UCSD-AML1 (cell line): Measurements from ENCODE around the gene STKLD1.
"Not testable (repeated sequence)": the region's sequence is repeated elsewhere in the genome, so short reads cannot be mapped to it uniquely, and the experiment has no call there.

Experiments used
- DNase-seq: peaks from one replicate; lab custom pipeline; 2025; ENCODE audit not compliant: unreplicated experiment; lab: John Stamatoyannopoulos, UW

The STKLD1 gene

GRCh38 chr9:133360400-133361393 lies 15.5 kb upstream of the STKLD1 start:
- DNase-seq, result no peak

GRCh38 chr9:133361507-133362092 lies 14.6 kb upstream of the STKLD1 start:
- DNase-seq, result no peak

DNA sequence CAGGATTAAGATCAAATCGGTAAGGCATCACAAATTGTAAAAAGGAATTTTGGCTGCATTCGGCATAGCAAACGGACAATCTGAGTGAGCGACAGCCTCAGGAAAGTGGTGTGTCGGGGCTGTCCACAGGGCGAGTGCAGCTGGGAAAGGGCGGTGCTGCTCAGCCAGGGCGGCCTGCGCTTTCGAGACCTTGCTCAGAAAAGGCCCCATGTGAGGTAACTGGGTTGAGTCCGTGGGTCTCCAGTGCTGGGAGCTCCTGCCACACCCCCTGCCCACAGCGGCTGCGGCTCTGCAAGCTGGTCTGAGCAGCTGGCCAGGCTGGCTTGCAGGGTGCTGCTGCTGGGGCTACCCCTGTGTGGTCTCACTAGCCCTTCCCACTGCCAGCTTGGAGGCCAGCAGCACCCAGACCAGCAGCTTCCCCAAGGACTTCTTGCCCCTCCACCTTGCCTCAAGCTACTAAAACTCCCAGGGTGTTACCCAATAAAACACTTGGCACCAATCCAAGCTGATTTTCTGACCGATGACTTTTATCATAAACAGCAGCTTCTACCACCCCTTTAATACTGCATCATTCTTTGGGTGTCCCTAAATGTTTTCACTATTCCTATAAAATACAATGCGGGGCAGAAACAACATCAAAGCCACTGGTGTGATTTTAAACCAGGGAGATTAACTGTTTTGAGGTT lies 13.7 kb upstream of the STKLD1 start:
- no peak for DNase-seq

DNA sequence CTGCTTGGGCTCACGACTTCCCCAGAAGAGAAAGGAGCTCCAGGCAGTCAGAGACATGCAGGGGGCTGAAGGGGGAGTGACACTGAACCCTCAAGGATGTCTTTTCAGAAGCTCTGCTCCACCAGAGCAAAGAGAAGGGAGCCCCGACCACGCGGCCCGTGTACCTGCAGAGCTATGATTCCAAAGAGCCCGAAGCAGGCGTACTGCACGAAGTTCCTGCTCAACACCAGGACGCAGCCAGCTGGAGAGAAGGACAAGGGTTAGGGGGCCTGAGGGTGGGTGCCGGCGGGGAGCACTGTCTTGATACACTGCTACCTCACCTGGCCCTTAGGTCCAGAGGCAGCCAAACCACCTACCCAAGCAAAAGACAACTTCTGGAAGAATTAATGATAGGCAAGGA lies 9.7 kb upstream of the STKLD1 start:
- DNase-seq, result no peak

GRCh38 chr9:133367221-133367620 lies 8.9 kb upstream of the STKLD1 start:
- DNase-seq, result no peak

DNA sequence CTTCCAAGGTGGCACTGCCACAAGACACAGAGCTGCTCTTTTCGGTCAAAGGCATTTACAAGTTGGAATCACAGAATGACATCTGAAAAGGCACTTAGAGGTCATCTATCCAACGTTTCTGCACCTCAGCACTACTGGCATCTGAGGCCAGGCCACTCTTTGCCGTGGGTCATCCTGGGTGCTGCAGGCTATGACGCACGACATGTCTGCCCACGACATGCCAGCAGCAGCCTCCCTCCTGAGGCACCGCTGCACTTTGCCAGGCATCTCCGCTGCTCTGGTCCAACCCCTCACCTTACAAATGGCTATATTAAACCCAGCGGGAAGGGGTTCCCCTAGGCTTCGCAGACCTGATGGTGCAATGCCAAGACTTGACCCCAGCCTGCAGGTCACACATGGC lies 8.4 kb upstream of the STKLD1 start:
- DNase-seq, result no peak

- DNase-seq, result no peak
Observed at GRCh38 chr9:133368249-133368881, 7.8 kb upstream of the STKLD1 start.

- no peak for DNase-seq
Observed at GRCh38 chr9:133369422-133369821, 6.7 kb upstream of the STKLD1 start.

- DNase-seq, result no peak
Observed at GRCh38 chr9:133369933-133370332, 6.2 kb upstream of the STKLD1 start.

DNA sequence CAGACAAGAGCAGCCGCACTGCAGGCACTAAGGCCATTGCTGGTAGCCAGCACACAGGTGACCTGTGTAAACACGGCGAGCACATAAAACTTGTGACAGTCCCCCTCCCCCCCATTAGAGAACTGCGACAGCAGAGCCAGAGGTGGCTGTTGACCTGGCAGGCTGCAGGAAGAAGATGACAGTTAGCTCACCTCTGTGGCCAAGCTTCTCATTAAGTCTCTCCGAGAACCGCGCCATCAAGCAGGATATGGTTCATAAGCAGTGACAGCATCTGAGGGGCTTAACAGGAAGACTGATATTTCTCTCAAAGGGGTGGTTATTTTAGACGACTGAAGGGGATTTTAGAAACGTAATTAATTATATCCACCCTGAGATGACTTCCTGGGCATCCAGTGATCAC lies 5.5 kb upstream of the STKLD1 start:
- no peak for DNase-seq

- DNase-seq, result no peak
Observed at GRCh38 chr9:133371261-133371711, 4.9 kb upstream of the STKLD1 start.

DNA sequence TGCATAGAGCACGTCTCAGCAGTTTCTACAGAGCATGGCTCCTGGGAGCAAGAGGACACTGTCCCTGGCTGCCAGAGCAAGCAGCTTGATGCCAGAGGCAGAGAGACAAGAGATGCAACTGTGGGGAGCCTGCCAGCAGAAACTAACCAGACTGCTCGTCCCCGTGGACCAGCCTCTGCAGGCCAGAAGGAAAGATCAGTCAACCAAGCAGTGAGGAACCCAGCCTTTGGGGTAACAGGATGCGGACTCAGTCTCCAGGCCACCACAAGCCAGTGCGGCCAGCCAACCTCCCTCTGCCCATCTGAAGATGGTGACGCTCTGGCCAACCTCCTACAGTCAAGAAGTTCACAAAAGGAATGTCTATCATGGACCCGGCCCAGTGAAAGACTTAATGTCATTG lies 4.0 kb upstream of the STKLD1 start:
- no peak for DNase-seq

DNA sequence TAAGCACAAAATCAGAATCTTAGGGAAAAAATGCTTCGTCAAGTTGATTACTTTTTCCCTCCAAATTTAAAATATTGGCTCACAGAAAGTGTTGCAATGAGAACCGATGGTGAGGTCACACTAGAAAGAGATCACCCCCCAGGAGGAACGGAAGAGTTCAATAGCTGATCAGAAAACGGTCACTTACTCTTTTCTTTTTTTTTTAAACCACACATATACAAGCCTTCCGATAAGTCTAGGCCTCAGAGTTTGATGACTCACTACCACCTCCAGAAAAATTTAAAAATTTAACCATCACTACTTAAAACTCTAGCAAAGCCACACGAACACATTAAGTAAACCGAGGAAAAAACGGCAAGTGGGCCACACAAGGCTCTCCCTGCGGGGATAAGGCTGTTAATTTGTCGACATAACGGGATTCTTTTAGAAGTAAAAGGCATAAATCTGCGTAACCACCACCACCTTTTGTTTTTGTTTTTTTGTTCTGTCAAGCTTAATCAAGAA lies 1.5 kb upstream of the STKLD1 start:
- DNase-seq, result no peak

DNA sequence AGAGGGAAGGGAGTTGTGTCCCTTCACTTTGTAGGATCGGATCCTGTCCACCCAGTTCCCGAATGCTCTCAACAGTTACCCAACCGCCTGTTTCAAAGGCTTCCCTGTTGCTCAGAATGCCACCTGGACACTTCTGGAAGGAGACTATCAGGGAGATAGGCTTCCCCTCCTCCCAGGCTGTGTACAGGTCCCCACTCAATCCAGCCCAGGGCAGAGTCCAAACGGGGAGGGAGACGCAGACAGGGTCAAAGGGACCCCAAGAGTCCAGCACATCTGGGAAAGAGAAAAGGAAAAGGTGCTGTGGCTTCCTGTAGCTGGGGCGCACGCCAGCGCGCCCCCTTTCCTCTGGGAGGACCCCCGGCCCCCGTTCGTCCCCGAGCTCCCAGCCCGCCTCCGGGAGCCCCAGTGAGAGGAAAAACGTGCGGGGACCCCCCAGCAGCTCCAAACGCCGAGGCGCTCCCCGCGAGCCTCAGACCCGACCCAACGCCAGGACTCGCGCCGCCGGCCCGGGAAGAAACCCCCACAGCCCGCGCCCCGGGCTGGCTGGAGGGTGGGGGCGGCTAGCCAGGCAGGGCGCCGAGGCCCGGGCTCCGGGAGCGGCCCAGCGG lies 946 bp upstream of the STKLD1 start:
- peak; percentile 61 for DNase-seq

GRCh38 chr9:133377280-133377679 lies 1.1 kb downstream of the STKLD1 start:
- DNase-seq, result not testable (repeated sequence)

- no peak for DNase-seq
Observed at GRCh38 chr9:133377721-133378216, 1.6 kb downstream of the STKLD1 start.

DNA sequence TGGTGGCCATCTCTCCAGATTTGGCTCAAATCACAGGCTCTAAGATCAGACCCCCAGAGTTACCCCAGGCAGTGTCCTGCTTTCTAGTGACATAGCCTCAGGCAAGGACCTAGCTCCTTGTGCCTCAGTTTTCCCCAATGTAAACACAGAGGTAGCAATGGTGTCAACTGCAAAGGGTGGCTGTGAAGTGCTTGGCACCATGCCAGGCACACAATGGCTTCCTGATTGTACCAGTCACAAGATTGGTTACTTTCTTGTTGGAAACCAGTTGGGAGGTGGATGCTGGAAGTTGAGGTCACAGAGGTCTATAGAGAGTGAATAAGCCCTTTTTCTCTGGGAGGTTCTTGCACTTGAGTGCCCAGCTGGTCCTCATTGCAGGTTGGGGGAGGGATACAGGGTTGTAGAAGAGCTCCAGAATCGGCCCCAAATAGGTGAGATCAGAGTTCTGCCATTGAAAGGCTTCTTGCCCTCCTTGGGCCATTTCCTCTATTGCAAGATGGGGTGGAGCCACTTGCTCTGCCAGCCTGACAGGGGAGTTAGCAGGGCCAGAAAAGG lies 2.3 kb downstream of the STKLD1 start:
- no peak for DNase-seq

- DNase-seq, result no peak
Observed at GRCh38 chr9:133379153-133380086, 3.3 kb downstream of the STKLD1 start.

DNA sequence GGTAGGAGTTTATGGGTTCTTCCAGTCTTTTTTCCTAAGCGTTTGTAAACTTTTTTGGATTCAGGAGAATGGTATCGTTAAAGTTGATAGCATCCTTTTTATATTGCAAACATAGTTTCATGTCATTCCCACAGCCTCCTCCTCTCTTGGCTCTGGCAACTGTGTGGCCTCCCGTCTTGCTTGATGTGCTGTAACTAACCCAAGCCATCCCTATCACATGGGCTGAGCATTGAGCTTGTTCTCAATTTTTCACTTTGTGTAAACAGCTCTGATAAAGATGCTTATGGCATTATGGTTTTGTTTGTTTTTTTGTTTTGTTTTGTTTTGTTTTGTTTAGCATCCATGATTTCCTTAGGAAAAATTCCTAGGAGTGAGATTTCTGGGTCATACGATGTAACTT lies 4.6 kb downstream of the STKLD1 start:
- no peak for DNase-seq
